K562 (cell line): ENCODE results near the gene GLDC.

Experiments used
- AFF1 ChIP-seq, 2 experiments: fragments of 450-650 bp; IDR thresholded peaks; 2 replicates each; pipeline ENCODE4 v1.6.1; 2018; ENCODE audit warnings: mild to moderate bottlenecking in 2 of 2, low read depth in 1 of 2; ENCODE audit not compliant: partially characterized antibody in 2 of 2
- CBX2 ChIP-seq: fragments of 200-600 bp; sonication (generic); IDR thresholded peaks from one replicate; pipeline ENCODE4 v1.6.1; 2012; ENCODE audit warnings: mild to moderate bottlenecking, low read length, inconsistent platforms; ENCODE audit not compliant: insufficient read depth, poor library complexity, severe bottlenecking
- CTCF ChIP-seq, 3 experiments: IDR thresholded peaks in 2 of 3; conservative IDR thresholded peaks in 1 of 3; 2 replicates each; pipeline ENCODE4 v1.5.1; 2011 to 2012; ENCODE audit warnings: low read length in 3 of 3, mild to moderate bottlenecking in 3 of 3, control low read depth in 2 of 3, improper control_type of control experiment in 1 of 3, inconsistent platforms in 1 of 3, low read depth in 1 of 3, mixed read lengths in 1 of 3, moderate library complexity in 1 of 3; ENCODE audit not compliant: insufficient read depth in 2 of 3
- E2F3 ChIP-seq: fragments of 250-450 bp; sonication (Bioruptor Pico); IDR thresholded peaks from 2 replicates; pipeline ENCODE4 v1.4.0; 2020; ENCODE audit warnings: mild to moderate bottlenecking
- EZH2 ChIP-seq: IDR thresholded peaks from 2 replicates; pipeline ENCODE4 v1.6.1; 2012; ENCODE audit warnings: low read depth, mild to moderate bottlenecking, inconsistent platforms, low read length, borderline replicate concordance
- ILK ChIP-seq: fragments of 450-650 bp; IDR thresholded peaks from 2 replicates; pipeline ENCODE4 v1.6.1; 2016; ENCODE audit warnings: missing genetic modification characterization, low read depth, mild to moderate bottlenecking, missing compliant biosample characterization, moderate library complexity, borderline replicate concordance
- MYNN ChIP-seq, 2 experiments: sonication (generic); formaldehyde crosslinking in 1 of 2; IDR thresholded peaks; 2 replicates each; pipeline versions ENCODE4 v1.5.0 to v1.6.1; 2016 to 2020; ENCODE audit warnings: antibody characterized with exemption in 1 of 2, missing genetic modification reagents in 1 of 2
- NCOR1 ChIP-seq: fragments of 450-650 bp; IDR thresholded peaks from 2 replicates; pipeline ENCODE4 v1.6.1; 2016; ENCODE audit warnings: mild to moderate bottlenecking, moderate library complexity
- RERE ChIP-seq: sonication (generic); formaldehyde crosslinking; IDR thresholded peaks from 2 replicates; pipeline ENCODE4 v1.8.0; 2023; ENCODE audit warnings: missing genetic modification reagents, mild to moderate bottlenecking, borderline replicate concordance
- ZBTB33 ChIP-seq: sonication (generic); formaldehyde crosslinking; IDR thresholded peaks from 2 replicates; pipeline ENCODE4 v1.8.1; 2023; ENCODE audit warnings: mild to moderate bottlenecking, missing genetic modification reagents
- ZNF263 ChIP-seq: sonication (generic); formaldehyde crosslinking; IDR thresholded peaks from 2 replicates; pipeline ENCODE4 v1.8.0; 2022; ENCODE audit warnings: mild to moderate bottlenecking, missing genetic modification reagents, borderline replicate concordance

- TF ChIP-seq EZH2 (no peak), NCOR1 (no peak), CTCF (IDR thresholded peaks at IDR 0.05 in 2 of 3, conservative IDR thresholded peaks at IDR 0.05 in 1 of 3; ENCODE audit: insufficient read depth in 2 of 3, low read depth in 1 of 3, low read length in 3 of 3) (no peak), ZNF263 (no peak), ZBTB33 (no peak), AFF1 (IDR thresholded peaks at IDR 0.05; ENCODE audit: low read depth in 1 of 2, partially characterized antibody in 2 of 2) (no peak), E2F3 (CRISPR knock-in tag) (no peak), CBX2 (no peak), MYNN (IDR thresholded peaks at IDR 0.05) (no peak), MYNN (CRISPR knock-in tag; IDR thresholded peaks at IDR 0.05) (no peak), ILK (tag) (no peak), RERE (CRISPR knock-in tag) (no peak)
These were observed 25.6 kb downstream of the GLDC start for GRCh38 chr9:6619909-6620308.
